ENCODE measurements around the gene CEP290.
"Not testable (repeated sequence)": the region's sequence is repeated elsewhere in the genome, so short reads cannot be mapped to it uniquely, and the experiment has no call there.

Gene CEP290

DNA sequence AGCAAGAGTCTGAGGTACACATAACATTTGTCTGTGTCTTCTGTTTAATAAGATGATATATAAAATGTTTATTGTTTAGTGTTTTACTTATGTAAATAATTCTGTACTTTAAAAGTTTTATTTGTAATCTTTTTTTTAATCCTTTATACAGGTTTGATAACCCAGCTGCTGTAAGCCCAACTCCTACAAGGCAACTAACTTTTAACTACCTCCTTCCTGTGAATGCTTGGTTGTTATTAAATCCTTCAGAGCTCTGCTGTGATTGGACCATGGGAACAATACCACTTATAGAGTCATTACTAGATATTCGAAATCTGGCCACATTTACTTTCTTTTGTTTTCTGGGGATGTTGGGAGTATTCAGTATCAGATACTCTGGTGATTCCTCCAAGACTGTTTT, 24.3 kb upstream of the CEP290 start:
- TF ChIP-seq POLR2A (IDR thresholded peaks at IDR 0.05; ENCODE audit: low read depth, low read length), result no peak
- FAIRE-seq (no peak), DNase-seq (ENCODE audit: insufficient read length, low spot score) (no peak)

DNA sequence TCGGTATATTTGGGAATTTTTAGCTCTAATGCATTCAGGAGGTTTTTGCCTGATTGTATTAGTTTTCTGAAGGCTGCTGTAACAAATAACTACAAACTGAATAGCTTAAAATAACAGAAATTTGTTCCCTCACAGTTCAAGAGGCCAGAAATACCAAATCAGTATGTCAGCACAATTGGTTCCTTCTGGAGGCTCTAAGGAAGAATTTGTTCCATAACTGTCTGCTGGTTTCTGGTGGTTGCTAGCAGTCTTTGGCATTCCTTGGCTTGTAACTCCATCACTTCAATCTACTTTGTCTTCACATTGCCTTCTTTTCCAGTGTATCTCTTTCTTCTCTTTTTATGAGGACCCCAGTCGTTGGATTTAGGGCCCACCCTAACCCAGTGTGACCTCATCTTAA, 21.5 kb upstream of the CEP290 start:
- no peak for TF ChIP-seq POLR2A (IDR thresholded peaks at IDR 0.05; ENCODE audit: low read depth, low read length)
- FAIRE-seq (no peak), DNase-seq (ENCODE audit: insufficient read length, low spot score) (no peak)

DNA sequence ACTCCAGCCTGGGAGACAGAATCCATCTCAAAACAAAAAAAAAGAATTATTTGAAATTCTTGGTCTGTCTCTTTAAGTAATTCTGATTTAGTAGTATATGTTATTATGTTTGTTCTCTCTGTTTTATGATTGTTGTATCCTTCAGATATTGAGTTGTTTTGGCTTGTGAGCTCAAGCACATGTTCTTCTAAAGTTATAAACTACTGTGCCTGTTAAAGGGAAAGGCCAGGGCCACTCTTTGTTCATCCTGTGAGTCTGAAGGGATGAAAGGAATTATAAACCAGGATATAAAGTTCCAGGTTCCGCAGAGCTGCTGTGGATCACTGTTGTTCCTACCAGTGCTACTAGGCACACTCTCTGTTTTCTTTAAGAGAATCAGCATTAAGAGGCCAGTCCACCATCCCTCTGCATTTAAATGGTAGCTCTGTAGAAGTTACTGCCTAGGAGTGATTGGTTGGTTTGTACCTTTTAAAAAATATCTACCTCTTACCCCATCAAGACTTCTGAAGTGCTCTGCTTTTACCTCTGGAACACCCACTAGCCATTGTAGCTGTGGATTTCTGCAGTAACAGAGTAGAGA, 14.3 kb upstream of the CEP290 start:
- no peak for FAIRE-seq
- no peak for TF ChIP-seq POLR2A (IDR thresholded peaks at IDR 0.05; ENCODE audit: low read depth, low read length)
- DNase-seq (ENCODE audit: insufficient read length, low spot score), result no peak

- DNase-seq (ENCODE audit: insufficient read length, low spot score) (no peak), FAIRE-seq (no peak)
- no peak for TF ChIP-seq POLR2A (IDR thresholded peaks at IDR 0.05; ENCODE audit: low read depth, low read length)
These were observed 12.1 kb upstream of the CEP290 start for GRCh38 chr12:88153959-88154358.

DNA sequence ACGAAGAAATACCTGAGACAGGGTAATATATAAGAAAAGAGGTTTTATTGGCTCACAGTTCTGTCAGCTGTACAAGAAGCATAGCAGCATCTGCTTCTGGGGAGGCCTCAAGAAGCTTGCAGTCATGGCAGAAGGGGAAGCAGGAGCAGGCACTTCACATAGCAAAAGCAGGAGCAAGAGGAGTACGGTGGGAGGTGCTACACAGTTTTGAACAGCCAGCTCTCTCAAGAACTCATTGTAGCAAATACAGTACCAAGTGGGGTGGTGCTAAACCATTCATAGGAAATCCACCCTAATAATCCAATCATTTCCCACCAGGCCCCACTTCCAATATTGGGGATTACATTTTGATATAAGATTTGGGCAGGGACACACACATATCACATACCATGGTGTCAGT, 8.2 kb upstream of the CEP290 start:
- no peak for FAIRE-seq
- TF ChIP-seq POLR2A (IDR thresholded peaks at IDR 0.05; ENCODE audit: low read depth, low read length), result no peak

DNA sequence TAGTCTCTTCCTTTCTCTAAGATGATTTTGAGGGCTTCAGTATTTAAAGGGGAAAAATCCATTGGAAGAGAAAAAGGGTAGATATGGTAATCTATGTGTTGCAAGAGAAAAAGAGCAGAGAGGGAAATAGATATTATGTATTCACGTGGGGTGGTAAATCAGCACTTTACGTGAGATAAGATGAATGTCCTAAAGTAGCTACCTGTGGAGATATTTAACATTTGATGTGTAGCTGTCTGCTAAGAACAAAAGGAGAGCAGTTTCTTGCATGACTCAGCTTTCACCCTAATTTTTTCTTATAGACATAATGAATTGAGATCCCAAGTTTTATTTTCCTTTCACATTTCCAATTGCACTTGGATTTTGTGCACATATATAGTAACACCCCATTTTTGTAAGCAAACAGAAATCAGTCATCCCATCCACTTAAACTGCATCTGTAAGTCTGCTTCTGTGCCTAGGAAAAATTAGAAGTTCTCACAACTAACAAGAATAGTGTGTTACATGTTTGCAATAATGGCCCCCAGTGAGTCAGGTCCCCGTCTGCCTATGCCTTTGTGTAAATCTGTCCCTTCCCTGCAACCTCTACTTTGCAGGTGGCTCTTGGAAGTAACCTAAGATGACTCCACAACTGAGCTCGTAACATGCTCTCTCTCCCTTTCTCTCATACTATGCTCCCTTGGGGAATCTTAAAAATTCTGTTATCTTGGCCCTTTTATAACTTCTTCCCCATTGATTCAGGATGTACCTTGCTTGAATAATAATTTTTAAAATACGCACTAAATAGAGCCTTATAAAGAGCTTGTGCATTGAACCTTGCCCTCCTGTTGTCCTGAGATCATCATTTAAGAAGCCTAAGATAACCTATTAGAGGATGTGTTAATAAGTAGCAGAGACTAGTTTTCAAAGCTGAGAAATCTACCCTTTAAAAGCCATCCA, 3.9 kb upstream of the CEP290 start:
- peak; percentile 57 for FAIRE-seq
- no peak for DNase-seq (ENCODE audit: insufficient read length, low spot score)
- no peak for TF ChIP-seq POLR2A (IDR thresholded peaks at IDR 0.05; ENCODE audit: low read depth, low read length)

More for the DNA sequence above, 8.2 kb upstream of the CEP290 start:
- DNase-seq (ENCODE audit: insufficient read length, low spot score), result no peak

DNA sequence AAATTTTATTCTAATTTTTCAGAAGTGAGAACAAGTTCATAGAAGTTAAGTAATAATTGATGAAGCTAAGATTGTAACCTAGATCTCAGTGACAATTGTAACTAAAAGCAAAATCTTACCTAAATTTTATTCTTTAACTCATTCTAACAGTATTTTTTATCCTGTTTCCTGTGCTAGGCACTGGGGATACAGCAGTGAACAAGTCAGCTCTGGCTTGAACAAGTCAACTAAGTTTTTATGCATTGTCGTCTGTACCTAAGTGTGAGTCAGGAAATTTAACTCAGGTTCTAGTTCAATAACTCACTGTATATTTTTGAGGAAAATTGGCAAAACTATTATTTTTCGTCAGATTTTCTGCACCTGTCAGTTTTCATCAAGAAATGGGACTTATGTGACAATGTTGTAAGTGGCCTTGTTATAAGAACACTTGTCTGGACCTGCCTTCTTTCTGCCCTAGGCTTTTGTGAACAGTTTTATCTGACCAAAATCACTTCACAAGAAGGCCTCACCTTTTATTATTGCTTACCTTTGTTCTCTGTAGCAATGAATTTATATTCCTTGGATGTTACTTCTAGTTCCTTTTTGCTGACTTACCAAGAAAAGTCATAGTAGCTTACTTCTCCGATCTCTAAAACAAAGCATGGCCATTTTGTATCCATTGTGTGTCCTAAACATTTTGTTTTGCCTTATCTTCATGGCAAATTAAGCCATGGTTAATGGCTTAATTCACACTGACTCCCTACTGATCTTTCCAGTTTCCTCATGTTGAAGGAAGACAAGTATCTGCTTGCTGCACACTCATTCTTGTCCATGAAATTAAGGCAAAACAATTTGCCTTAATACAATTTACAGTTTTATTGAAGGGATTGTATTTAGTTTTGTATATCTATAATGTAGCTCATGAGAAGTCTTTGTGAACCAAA, 2.9 kb upstream of the CEP290 start:
- no peak for TF ChIP-seq POLR2A (IDR thresholded peaks at IDR 0.05; ENCODE audit: low read depth, low read length)
- no peak for DNase-seq (ENCODE audit: insufficient read length, low spot score)
- peak; percentile 69 for FAIRE-seq

DNA sequence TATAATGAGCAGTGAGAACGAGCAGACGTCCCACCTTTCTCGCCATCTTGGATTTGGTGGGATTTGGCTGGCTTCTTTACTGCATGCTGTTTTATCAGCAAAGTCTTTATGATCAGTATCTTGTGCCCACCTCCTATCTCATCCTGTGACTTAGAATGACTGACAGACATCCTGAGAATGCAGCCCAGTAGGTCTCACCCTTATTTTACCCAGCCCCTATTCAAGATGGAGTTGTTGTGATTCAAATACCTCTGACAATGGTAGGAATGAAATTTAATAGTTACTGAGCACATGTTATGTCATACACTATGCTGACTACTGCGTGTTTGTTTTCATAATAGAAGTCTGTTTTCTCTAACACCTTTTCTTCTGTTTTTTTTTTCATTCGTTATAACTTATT, 2.1 kb upstream of the CEP290 start:
- no peak for DNase-seq (ENCODE audit: insufficient read length, low spot score)
- TF ChIP-seq POLR2A (IDR thresholded peaks at IDR 0.05; ENCODE audit: low read depth, low read length), result no peak
- no peak for FAIRE-seq

- DNase-seq (ENCODE audit: insufficient read length, low spot score) (no peak), FAIRE-seq (no peak)
- no peak for TF ChIP-seq POLR2A (IDR thresholded peaks at IDR 0.05; ENCODE audit: low read depth, low read length)
These were observed 713 bp upstream of the CEP290 start for GRCh38 chr12:88142610-88142991.

DNA sequence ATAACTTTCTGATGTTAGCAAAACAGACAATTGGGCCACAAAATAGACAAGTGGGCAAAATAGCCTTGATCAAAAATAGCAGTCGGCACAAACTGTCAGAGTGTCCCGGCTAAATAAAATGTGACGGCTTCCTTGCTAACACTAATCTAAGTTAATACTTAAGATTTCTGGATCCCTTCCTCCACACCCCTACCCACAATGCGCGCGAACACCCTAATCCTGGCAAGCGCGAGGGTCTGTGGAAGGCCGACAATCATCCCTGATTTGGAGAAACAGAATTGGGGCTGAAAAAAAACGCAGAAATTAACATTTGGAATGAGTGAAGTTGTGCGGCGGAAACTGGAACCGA, 489 bp downstream of the CEP290 start:
- TF ChIP-seq POLR2A (IDR thresholded peaks at IDR 0.05; ENCODE audit: low read depth, low read length), result no peak
- DNase-seq (ENCODE audit: insufficient read length, low spot score) (no peak), FAIRE-seq (no peak)

DNA sequence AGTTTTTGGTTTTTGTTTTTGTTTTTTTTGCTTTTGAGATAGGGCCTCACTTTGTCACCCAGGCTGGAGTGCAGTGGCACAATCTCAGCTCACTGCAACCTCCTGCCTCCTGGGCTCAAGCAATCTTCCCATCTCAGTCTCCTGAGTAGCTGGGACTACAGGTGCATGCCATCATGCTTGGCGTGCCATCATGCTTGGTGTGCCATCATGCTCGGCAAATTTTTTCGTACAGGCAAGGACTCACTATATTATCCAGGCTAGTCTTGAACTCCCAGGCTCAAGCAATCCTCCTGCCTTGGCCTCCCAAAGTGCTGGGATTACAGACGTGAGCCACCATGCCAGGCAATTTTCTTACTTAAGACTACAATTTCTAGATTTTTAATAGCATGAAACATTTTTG, 2.2 kb downstream of the CEP290 start:
- not testable (repeated sequence) for DNase-seq (ENCODE audit: insufficient read length, low spot score); FAIRE-seq

- FAIRE-seq; DNase-seq (ENCODE audit: insufficient read length, low spot score): not testable (repeated sequence)
These were observed 8.7 kb downstream of the CEP290 start for GRCh38 chr12:88133181-88133580.

- peak; percentile 67 for FAIRE-seq
These were observed 9.5 kb downstream of the CEP290 start for GRCh38 chr12:88132392-88132791.

GRCh38 chr12:88127855-88128254, 14.0 kb downstream of the CEP290 start:
- FAIRE-seq, result no peak
- TF ChIP-seq POLR2A (IDR thresholded peaks at IDR 0.05; ENCODE audit: low read depth, low read length), result no peak

More at GRCh38 chr12:88132392-88132791, 9.5 kb downstream of the CEP290 start:
- no peak for TF ChIP-seq POLR2A (IDR thresholded peaks at IDR 0.05; ENCODE audit: low read depth, low read length)
- no peak for DNase-seq (ENCODE audit: insufficient read length, low spot score)

More at GRCh38 chr12:88127855-88128254, 14.0 kb downstream of the CEP290 start:
- DNase-seq (ENCODE audit: insufficient read length, low spot score), result no peak
